HepG2 (cell line): ENCODE results near the gene TAF3. TPM values are rescaled to one million over a fixed set of nuclear protein-coding genes. Genes with fewer than 3 reads are reported as not detected.

ENCODE experiments used
- ATAC-seq: fragments of 200-7000 bp; cut with Tn5 transposase; 3 replicates; pipeline ENCODE4 v1.9.1; 2020; ENCODE audit warnings: mild to moderate bottlenecking, moderate library complexity
- BruUV-seq: library from RNA; stranded (reverse); fragments of 400-500 nt; replicated peaks from 2 replicates; lab custom pipeline; 2021; lab: Mats Ljungman, UMichigan
- CTCF ChIA-PET: fragments of 300-600 bp; formaldehyde crosslinking; extraction: SDS; loops from one replicate; lab custom pipeline; 2021; ENCODE audit warnings: low total read pairs, inconsistent platforms, low intra/inter-chr PET ratio; lab: Yijun Ruan, JAX
- POLR2A ChIA-PET: fragments of 350-600 bp; sonication (Branson Sonifier 250); formaldehyde crosslinking; loops from one replicate; lab custom pipeline; 2020; ENCODE audit warnings: antibody characterized with exemption, inconsistent platforms; lab: Yijun Ruan, JAX
- DNase-seq: peaks from one replicate; pipeline ENCODE4 v3.0.0-alpha.2; 2015; ENCODE audit warnings: low spot score
- FAIRE-seq: peaks from 3 replicates; lab custom pipeline; 2011; peaks lifted over from hg19 to GRCh38; lab: Jason Lieb, UNC
- H2AFZ ChIP-seq: one replicate; pipeline ENCODE4 v1.6.1; 2011; ENCODE audit warnings: low read length, inconsistent platforms
- H3K27ac ChIP-seq: fragments of 300-600 bp; 3 replicates; pipeline ENCODE4 v1.8.0; 2011; ENCODE audit warnings: mixed run types, mild to moderate bottlenecking, mixed read lengths, low read length, inconsistent platforms; ENCODE audit not compliant: insufficient read depth; ENCODE audit errors: extremely low read length
- H3K27me3 ChIP-seq, 2 experiments: fragments of 200-600 bp in 1 of 2; 2 replicates in 1 of 2; 3 replicates in 1 of 2; pipeline versions ENCODE4 v1.6.0 to v1.8.0; 2011; ENCODE audit warnings: low read length in 2 of 2, mild to moderate bottlenecking in 2 of 2, moderate library complexity in 2 of 2, inconsistent platforms in 1 of 2; ENCODE audit not compliant: insufficient read depth in 2 of 2, control insufficient read depth in 1 of 2
- H3K36me3 ChIP-seq, 2 experiments: fragments of 200-600 bp in 1 of 2; replicated peaks in 1 of 2; 2 replicates in 1 of 2; 3 replicates in 1 of 2; pipeline versions ENCODE4 v1.5.1 to v1.8.0; 2011; ENCODE audit warnings: low read length in 2 of 2, inconsistent platforms in 1 of 2; ENCODE audit not compliant: insufficient read depth in 2 of 2, control insufficient read depth in 1 of 2
- H3K4me1 ChIP-seq: 2 replicates; pipeline ENCODE4 v1.5.1; 2012; ENCODE audit warnings: low read length, inconsistent platforms; ENCODE audit not compliant: insufficient read depth
- H3K4me2 ChIP-seq: 2 replicates; pipeline ENCODE4 v1.6.0; 2011; ENCODE audit warnings: low read depth, low read length, inconsistent platforms
- H3K4me3 ChIP-seq, 3 experiments: fragments of 200-600 bp in 1 of 3; sonication (generic), shearing (Covaris generic) in 1 of 3; replicated peaks in 1 of 3; 2 replicates each; pipeline ENCODE4 v1.5.1; 2011 to 2016; ENCODE audit warnings: low read length in 3 of 3, inconsistent platforms in 2 of 3, low read depth in 2 of 3, mild to moderate bottlenecking in 2 of 3, control low read depth in 1 of 3, mixed read lengths in 1 of 3; ENCODE audit not compliant: insufficient read depth in 1 of 3
- H3K79me2 ChIP-seq: one replicate; pipeline ENCODE4 v1.6.1; 2011; ENCODE audit warnings: low read length, inconsistent platforms; ENCODE audit not compliant: insufficient read depth
- H3K9ac ChIP-seq: 2 replicates; pipeline ENCODE4 v1.6.0; 2011; ENCODE audit warnings: mild to moderate bottlenecking, low read depth, low read length, inconsistent platforms; ENCODE audit not compliant: insufficient read depth
- H3K9me3 ChIP-seq: 2 replicates; pipeline ENCODE4 v1.5.1; 2012; ENCODE audit warnings: mild to moderate bottlenecking, low read length
- H4K20me1 ChIP-seq: 2 replicates; pipeline ENCODE4 v1.6.0; 2011; ENCODE audit warnings: inconsistent platforms, mild to moderate bottlenecking, low read length, moderate library complexity; ENCODE audit not compliant: insufficient read depth
- EZH2 ChIP-seq: conservative IDR thresholded peaks from 2 replicates; pipeline ENCODE4 v1.6.1; 2012; ENCODE audit warnings: mild to moderate bottlenecking, low read depth, low read length, moderate library complexity
- WGBS: methylation state at CpG from one replicate; pipeline ENCODE4 v1.1.6; 2017; ENCODE audit warnings: low lambda C conversion rate; 5-methylcytosine and 5-hydroxymethylcytosine counted together
- in situ Hi-C: cut with HindIII; loops from 2 replicates; pipeline ENCODE4 v1.10.0; 2017; ENCODE audit warnings: low pct_unique_long_range_greater_than_20kb; ENCODE audit not compliant: extremely low pct_ligation_motif_present
- intact Hi-C: fragments of 100-400 bp; cut with micrococcal nuclease; formaldehyde crosslinking; loops from one replicate; pipeline ENCODE4 v1.10.0; 2022; ENCODE audit not compliant: unreplicated experiment
- polyA plus RNA-seq, 8 experiments: library from polyadenylated mRNA; depleted of rRNA in 3 of 8; stranded (reverse) in 7 of 8; unstranded in 1 of 8; fragments of >200 nt; fragmentation: Illumina TruSeq in 4 of 8; extraction: Trizol in 4 of 8; gene quantifications; 2 replicates each; pipeline versions ENCODE4 v1.2.1 to v1.2.3, GENCODE V29; 2011 to 2016; ENCODE audit warnings: low read depth in 4 of 8, missing spikeins in 1 of 8, mixed read lengths in 1 of 8; ENCODE audit not compliant: insufficient read depth in 1 of 8
- total RNA-seq, 5 experiments: library from RNA; depleted of rRNA; stranded (reverse); fragments of >200 nt; fragmentation: Illumina TruSeq; extraction: Trizol; gene quantifications; 2 replicates each; pipeline ENCODE4 v1.2.3, GENCODE V29; 2016; ENCODE audit warnings: low read depth in 1 of 5
- TF ChIP-seq, protein P1 (sequence below): sonication (generic); formaldehyde crosslinking; IDR thresholded peaks from 2 replicates; pipeline ENCODE4 v1.4.0; 2020; ENCODE audit warnings: missing genetic modification reagents, borderline replicate concordance

Gene TAF3
- total and polyA plus RNA-seq, 2 of the 13 experiments (the other 11 are each of a cell fraction or from before 2014, with no cell fraction given): 1.7 to 2.9 TPM

DNA sequence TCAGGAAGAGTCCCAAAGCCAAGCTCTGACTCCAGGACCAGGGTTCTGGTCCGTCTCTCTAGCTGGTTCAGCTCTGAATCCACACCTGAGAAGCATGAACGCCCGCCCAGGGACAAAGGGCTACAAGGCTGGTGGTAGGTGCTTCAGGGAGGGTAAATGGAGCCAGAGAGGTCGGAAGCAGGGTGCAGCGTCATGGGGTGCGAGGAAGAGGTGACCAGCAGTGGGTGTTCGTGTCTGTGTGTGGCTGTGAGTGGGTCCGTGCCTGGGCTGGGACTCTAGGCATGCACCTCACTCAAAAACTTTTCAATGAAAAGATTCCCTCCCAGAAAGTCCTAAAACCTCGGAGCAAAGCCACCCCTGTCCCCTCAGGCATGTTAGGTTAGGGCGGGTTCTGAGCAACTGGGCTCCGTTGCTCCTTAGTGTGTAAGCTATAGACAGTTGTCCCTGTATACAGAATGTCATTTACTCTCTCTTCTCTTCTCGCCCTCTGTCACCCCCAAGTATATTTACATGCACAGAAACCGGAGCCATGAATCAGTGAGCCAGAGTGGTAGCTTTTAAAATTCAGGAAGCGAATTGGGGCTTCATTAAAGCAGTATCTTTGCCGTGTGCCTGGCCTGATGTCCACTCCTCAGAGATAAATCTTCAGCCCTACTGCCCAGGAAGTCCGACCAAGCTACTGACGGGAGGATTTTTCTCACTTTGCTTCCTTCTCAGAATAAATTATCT lies 223.9 kb downstream of the TAF3 start:
- H3K27me3 ChIP-seq: peaks cover 27 to 93% of the 10 kb centered on the region in 2 experiments
- H3K4me3 ChIP-seq: no peak overlapping the region
- no peak overlapping the region for H2AFZ ChIP-seq
- no peak overlapping the region for H3K27ac ChIP-seq
- ATAC-seq: no peak
- in situ Hi-C loops: no loop called here
- H3K9me3 ChIP-seq: no peaks in the 10 kb centered on the region
- H3K9ac ChIP-seq: no peak overlapping the region
- peak; percentile 86; the same call in 1 of the 2 replicates for TF ChIP-seq EZH2
- TF ChIP-seq, protein P1, sequence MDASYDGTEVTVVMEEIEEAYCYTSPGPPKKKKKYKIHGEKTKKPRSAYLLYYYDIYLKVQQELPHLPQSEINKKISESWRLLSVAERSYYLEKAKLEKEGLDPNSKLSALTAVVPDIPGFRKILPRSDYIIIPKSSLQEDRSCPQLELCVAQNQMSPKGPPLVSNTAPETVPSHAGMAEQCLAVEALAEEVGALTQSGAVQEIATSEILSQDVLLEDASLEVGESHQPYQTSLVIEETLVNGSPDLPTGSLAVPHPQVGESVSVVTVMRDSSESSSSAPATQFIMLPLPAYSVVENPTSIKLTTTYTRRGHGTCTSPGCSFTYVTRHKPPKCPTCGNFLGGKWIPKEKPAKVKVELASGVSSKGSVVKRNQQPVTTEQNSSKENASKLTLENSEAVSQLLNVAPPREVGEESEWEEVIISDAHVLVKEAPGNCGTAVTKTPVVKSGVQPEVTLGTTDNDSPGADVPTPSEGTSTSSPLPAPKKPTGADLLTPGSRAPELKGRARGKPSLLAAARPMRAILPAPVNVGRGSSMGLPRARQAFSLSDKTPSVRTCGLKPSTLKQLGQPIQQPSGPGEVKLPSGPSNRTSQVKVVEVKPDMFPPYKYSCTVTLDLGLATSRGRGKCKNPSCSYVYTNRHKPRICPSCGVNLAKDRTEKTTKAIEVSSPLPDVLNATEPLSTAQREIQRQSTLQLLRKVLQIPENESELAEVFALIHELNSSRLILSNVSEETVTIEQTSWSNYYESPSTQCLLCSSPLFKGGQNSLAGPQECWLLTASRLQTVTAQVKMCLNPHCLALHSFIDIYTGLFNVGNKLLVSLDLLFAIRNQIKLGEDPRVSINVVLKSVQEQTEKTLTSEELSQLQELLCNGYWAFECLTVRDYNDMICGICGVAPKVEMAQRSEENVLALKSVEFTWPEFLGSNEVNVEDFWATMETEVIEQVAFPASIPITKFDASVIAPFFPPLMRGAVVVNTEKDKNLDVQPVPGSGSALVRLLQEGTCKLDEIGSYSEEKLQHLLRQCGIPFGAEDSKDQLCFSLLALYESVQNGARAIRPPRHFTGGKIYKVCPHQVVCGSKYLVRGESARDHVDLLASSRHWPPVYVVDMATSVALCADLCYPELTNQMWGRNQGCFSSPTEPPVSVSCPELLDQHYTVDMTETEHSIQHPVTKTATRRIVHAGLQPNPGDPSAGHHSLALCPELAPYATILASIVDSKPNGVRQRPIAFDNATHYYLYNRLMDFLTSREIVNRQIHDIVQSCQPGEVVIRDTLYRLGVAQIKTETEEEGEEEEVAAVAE (CRISPR knock-in tag): no peak
- TF ChIP-seq, all 625 proteins: peak for 1
- no peak for FAIRE-seq
- intact Hi-C loops: no loop called here
- H4K20me1 ChIP-seq: peaks cover 12% of the 10 kb centered on the region; the same call in 1 of the 2 replicates
- CTCF ChIA-PET: no interaction called here
- no peak for DNase-seq
- no peaks in the 10 kb centered on the region for H3K36me3 ChIP-seq
- 16% methylated on average over 14 of the region's 17 CpGs for WGBS
- peaks cover 17% of the 10 kb centered on the region for H3K4me1 ChIP-seq
- BruUV-seq: no TSS peak
- H3K79me2 ChIP-seq: no peaks in the 10 kb centered on the region
- H3K4me2 ChIP-seq: no peak overlapping the region
- POLR2A ChIA-PET: no interaction called here
